ENCODE results near the gene TMEM167A. TPM values are rescaled to one million over a fixed set of nuclear protein-coding genes. Genes with fewer than 3 reads are reported as not detected.

The TMEM167A gene
- total and polyA plus RNA-seq, 2 of the 4 experiments (the other 2 are of a cell fraction), result 34.6 to 45.1 TPM

DNA sequence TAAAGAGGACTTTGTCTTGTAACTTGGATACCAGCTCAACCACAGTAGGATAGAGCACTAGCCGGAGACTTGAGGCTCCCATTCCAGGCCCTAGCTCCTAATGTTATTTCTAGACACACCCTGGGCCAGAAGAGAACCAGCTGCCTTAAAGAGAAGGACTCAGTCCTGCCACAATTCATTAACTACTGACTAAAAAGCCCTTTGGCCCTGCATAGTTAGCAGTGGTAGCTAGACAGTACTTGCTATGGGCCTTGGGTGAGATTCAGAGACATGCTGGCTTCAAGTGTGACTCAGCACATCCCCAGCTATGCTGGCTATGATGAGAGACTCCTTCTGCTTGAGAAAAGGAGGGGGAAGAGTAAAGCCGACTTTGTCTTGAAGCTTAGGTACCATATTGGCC is 47.3 kb downstream of the TMEM167A start:
- in situ Hi-C loops (cut with MboI; ENCODE audit: low sequenced_read_pairs), result no loop called here
- H3K9me3 ChIP-seq (ENCODE audit: control insufficient read depth, insufficient read depth, low read length), result no peaks in the 10 kb centered on the region
- H4K5ac ChIP-seq (ENCODE audit: low read depth, low read length), result no peak overlapping the region

More for the DNA sequence above, 47.3 kb downstream of the TMEM167A start:
- no peak overlapping the region for H3K56ac ChIP-seq (ENCODE audit: extremely low read depth, insufficient read depth, low read length)
- peaks cover 2% of the 10 kb centered on the region for H3K4me1 ChIP-seq (ENCODE audit: control insufficient read depth, insufficient read depth, low read length)
- no peak overlapping the region for H2AK5ac ChIP-seq (ENCODE audit: low read depth, low read length)
- POLR2A ChIA-PET (ENCODE audit: unreplicated experiment), result no interaction called here
- H3K9ac ChIP-seq (ENCODE audit: low read depth, low read length), result no peak overlapping the region
- CTCF ChIA-PET, result no interaction called here
- no peak overlapping the region for H2BK15ac ChIP-seq (ENCODE audit: low read depth, low read length)
- H4K91ac ChIP-seq (ENCODE audit: insufficient read depth, low read depth, low read length), result no peak overlapping the region
- no peaks in the 10 kb centered on the region for H3K27me3 ChIP-seq (ENCODE audit: control insufficient read depth, insufficient read depth, low read length)
- H3K23ac ChIP-seq (ENCODE audit: low read depth, low read length), result 0 out of 2 replicates have a peak overlapping the region, but pooled peaks have one; percentile 21
- 0 out of 2 replicates have a peak overlapping the region, but pooled peaks have one; percentile 45 for H3K14ac ChIP-seq (replicated peaks; ENCODE audit: low read depth, low read length)
- H2BK5ac ChIP-seq (ENCODE audit: low read depth, low read length, poor library complexity, severe bottlenecking), result peak overlapping the region; percentile 37
- H2AK9ac ChIP-seq (replicated peaks; ENCODE audit: low read depth, low read length, poor library complexity), result no peak overlapping the region
- H3K27ac ChIP-seq (ENCODE audit: insufficient read depth, low read length), result no peak overlapping the region
- peak overlapping the region; percentile 29 for H2AFZ ChIP-seq (replicated peaks; ENCODE audit: low read length, poor library complexity)
- no peaks in the 10 kb centered on the region for H3K9me1 ChIP-seq (ENCODE audit: insufficient read depth, low read length)
- intact Hi-C loops (cut with micrococcal nuclease) (no loop called here), dilution Hi-C loops (cut with HindIII; ENCODE audit: low sequenced_read_pairs, unreplicated experiment) (no loop called here)
- no peak overlapping the region for H3K18ac ChIP-seq (ENCODE audit: low read depth, low read length)
- ATAC-seq (ENCODE audit: low read depth) (peak; percentile 79), DNase-seq (peak; percentile 80)
- 0 out of 4 replicates have a peak overlapping the region, but pooled peaks of 1 of the 2 experiments have one; percentile 11 for H4K8ac ChIP-seq (ENCODE audit: low read depth in 2 of 2, low read length in 2 of 2)
- TF ChIP-seq, protein P1, sequence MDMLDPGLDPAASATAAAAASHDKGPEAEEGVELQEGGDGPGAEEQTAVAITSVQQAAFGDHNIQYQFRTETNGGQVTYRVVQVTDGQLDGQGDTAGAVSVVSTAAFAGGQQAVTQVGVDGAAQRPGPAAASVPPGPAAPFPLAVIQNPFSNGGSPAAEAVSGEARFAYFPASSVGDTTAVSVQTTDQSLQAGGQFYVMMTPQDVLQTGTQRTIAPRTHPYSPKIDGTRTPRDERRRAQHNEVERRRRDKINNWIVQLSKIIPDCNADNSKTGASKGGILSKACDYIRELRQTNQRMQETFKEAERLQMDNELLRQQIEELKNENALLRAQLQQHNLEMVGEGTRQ (IDR thresholded peaks at IDR 0.05; ENCODE audit: low read depth, low read length), result no peak
- peak; percentile 31; the same call in 1 of the 2 replicates for TF ChIP-seq MAFK (IDR thresholded peaks at IDR 0.05; ENCODE audit: low read depth, low read length)
- peak; percentile 82 for TF ChIP-seq NFE2L2 (IDR thresholded peaks at IDR 0.05; ENCODE audit: low read depth, low read length)
- no peak for TF ChIP-seq RAD21 (IDR thresholded peaks at IDR 0.05; ENCODE audit: low read length)
- H3K79me1 ChIP-seq (ENCODE audit: low read depth in 1 of 2, low read length in 2 of 2), result no peaks in the 10 kb centered on the region
- H2BK120ac ChIP-seq (ENCODE audit: low read depth, low read length), result peak overlapping the region; percentile 57; the same call in 1 of the 2 replicates
- H3K4me3 ChIP-seq (ENCODE audit: insufficient read depth, low read depth, low read length), result no peak overlapping the region
- no peak overlapping the region for H3K4me2 ChIP-seq (ENCODE audit: low read depth, low read length)
- WGBS, 2 experiments (ENCODE audit: extremely low coverage in 2 of 2, insufficient read length in 1 of 2), result no CpG with 5 or more reads among the region's 2 CpGs
- peak overlapping the region; percentile 69; the same call in 1 of the 2 replicates for H2BK20ac ChIP-seq (ENCODE audit: low read depth, low read length)
- H3K36me3 ChIP-seq (ENCODE audit: control insufficient read depth, insufficient read depth, low read length), result no peaks in the 10 kb centered on the region
- BruUV-seq (replicated peaks), result no TSS peak
- H3K4ac ChIP-seq (ENCODE audit: low read depth, low read length), result peak overlapping the region; percentile 36; the same call in 1 of the 2 replicates
- no peaks in the 10 kb centered on the region for H4K20me1 ChIP-seq (ENCODE audit: insufficient read depth, low read length)

Measured in IMR-90 (cell line).